Omental fat pad (tissue), 4 donors: ENCODE measurements around the gene SCN3B. TPM values are rescaled to one million over a fixed set of nuclear protein-coding genes. Genes with fewer than 3 reads are reported as not detected.

ENCODE experiments used
- ATAC-seq: fragments of 150-250 bp; one replicate; pipeline ENCODE4 v1.9.1; 2016; ENCODE audit warnings: mild to moderate bottlenecking, moderate library complexity; ENCODE audit not compliant: low FRiP score
- DNase-seq: peaks from one replicate; pipeline ENCODE4 v3.0.0-alpha.2; 2019; ENCODE audit warnings: low spot score
- total RNA-seq, 4 donors: library from RNA; depleted of rRNA; stranded (reverse); fragments of >200 nt; gene quantifications; one replicate each; pipeline ENCODE4 v1.1.0, GENCODE V29; 2016
- TF ChIP-seq, protein P1 (sequence below), 3 donors: fragments of 450-650 bp; IDR thresholded peaks; one replicate each; pipeline ENCODE4 v1.5.1; 2016 to 2017; ENCODE audit warnings: antibody characterized with exemption in 3 of 3, mild to moderate bottlenecking in 3 of 3, moderate library complexity in 2 of 3

SCN3B gene
- total RNA-seq, 4 donors from 2014 or later: 1.5 to 2.6 (median 1.8) TPM

- TF ChIP-seq, protein P1, sequence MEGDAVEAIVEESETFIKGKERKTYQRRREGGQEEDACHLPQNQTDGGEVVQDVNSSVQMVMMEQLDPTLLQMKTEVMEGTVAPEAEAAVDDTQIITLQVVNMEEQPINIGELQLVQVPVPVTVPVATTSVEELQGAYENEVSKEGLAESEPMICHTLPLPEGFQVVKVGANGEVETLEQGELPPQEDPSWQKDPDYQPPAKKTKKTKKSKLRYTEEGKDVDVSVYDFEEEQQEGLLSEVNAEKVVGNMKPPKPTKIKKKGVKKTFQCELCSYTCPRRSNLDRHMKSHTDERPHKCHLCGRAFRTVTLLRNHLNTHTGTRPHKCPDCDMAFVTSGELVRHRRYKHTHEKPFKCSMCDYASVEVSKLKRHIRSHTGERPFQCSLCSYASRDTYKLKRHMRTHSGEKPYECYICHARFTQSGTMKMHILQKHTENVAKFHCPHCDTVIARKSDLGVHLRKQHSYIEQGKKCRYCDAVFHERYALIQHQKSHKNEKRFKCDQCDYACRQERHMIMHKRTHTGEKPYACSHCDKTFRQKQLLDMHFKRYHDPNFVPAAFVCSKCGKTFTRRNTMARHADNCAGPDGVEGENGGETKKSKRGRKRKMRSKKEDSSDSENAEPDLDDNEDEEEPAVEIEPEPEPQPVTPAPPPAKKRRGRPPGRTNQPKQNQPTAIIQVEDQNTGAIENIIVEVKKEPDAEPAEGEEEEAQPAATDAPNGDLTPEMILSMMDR (IDR thresholded peaks at IDR 0.05): no peak
- no peak for ATAC-seq
- DNase-seq: no peak
Observed at GRCh38 chr11:123594188-123594901, 60.1 kb downstream of the SCN3B start.

DNA sequence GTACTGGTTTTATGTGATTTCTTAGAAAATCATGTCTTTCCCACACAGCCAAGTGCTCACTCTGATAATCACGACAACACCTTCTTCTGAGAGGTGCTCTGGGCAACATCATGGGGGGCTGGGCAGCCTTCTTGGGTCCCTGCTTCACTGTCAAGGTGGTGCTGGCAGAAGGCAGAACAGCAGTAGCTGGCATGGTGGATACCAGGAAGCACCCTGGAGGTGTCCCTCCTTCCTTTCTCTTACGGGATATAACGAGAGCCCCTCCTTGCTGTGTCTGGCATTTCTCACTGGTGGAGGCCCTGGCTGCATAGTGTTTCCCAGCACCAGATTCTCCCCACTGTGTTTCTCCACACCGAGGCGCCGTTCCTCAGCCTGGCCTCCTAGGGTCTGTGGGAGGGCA is 60.9 kb downstream of the SCN3B start:
- TF ChIP-seq, protein P1 (IDR thresholded peaks at IDR 0.05): no peak
- no peak for ATAC-seq
- no peak for DNase-seq

DNA sequence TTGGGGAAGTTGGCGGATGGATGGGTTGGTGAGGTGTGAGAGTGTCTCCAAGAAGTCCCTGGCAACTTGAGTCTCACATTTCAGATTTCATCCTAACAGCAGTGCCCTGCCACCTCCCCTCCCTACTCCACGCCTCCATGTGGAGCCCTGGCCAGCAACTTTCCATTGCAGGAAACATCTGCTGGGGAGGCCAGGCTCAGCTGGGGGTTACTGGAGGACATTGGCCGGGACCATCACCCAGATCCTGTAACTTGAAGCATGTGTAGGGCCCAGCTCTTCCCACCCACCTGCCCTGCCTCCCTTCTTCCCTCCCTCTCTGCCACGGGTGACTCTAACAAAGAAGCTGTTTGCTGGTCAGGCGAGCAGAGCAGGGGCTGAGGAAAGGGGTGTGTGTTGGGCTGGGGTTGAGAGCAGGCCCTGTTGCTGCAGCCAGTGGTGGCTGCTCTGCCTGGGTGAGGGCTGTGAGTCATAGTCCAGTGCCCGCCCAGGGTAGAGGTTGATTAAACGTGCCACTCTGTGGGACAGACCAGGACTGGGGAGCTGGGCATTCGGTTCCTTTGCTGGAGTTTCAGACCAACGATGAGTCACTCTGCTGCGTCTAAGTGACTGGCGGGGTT is 64.0 kb downstream of the SCN3B start:
- TF ChIP-seq, protein P1 (IDR thresholded peaks at IDR 0.05): no peak
- peak; percentile 47 for ATAC-seq
- DNase-seq: no peak

DNA sequence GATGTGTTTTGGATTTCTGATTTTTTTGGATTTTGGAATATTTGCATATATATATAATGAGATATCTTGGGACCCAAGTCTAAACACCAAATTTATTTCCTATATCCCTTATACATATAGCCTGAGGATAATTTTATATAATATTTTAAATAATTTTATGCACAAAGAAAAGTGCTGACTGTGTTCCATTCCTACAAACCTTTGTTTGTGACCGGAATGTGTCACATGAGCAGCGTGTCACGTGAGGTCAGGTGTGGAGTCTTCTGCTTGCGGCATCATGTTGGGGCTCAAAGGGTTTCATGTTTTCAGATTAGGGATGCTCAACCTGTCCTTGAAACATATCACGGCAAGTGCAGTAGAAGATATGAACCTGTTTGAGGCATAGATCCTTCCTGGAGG is 65.6 kb downstream of the SCN3B start:
- ATAC-seq (no peak), DNase-seq (no peak)
- TF ChIP-seq, protein P1 (IDR thresholded peaks at IDR 0.05): no peak

- TF ChIP-seq, protein P1 (IDR thresholded peaks at IDR 0.05): no peak
- ATAC-seq (no peak), DNase-seq (no peak)
Observed at GRCh38 chr11:123588117-123588863, 66.1 kb downstream of the SCN3B start.

DNA sequence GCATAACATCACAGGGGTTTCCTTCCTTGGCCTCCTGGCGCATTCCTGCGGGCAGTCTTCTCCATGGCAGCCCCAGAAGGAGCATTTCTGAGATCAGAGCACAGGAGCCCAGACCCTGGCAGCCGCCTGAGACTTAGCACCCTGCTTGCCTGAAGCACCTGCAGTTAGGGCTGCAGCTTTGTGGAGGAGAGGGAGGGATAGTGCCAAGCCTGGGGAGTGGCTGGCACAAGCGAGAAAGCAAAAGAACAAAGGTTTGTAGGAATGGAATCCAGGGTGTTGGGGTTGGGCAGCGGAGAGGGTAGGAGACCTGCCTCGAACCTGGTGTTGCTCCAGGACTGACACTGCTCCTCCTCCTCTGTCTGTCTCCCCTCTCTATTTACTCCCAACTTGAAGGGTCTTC is 66.9 kb downstream of the SCN3B start:
- TF ChIP-seq, protein P1 (IDR thresholded peaks at IDR 0.05): no peak
- DNase-seq: no peak
- no peak for ATAC-seq
